Activated B cell treated with CpG ODN at 0.5 μM for 24 hours (primary cell): Measurements from ENCODE around the gene RETN. TPM values are rescaled to one million over a fixed set of nuclear protein-coding genes. Genes with fewer than 3 reads are reported as not detected.

Experiments used
- ATAC-seq: fragments of 200-7000 bp; cut with Tn5 transposase; one replicate; pipeline ENCODE4 v1.10.0; 2021; ENCODE audit warnings: low read depth, mild to moderate bottlenecking, moderate library complexity
- CTCF ChIA-PET: fragments of 350-600 bp; sonication (Branson Sonifier 250); formaldehyde crosslinking; loops from one replicate; lab custom pipeline; 2021; ENCODE audit warnings: antibody characterized with exemption; lab: Charles Lee
- POLR2A ChIA-PET: fragments of 350-600 bp; sonication (Branson Sonifier 250); formaldehyde crosslinking; loops from one replicate; lab custom pipeline; 2021; ENCODE audit warnings: antibody characterized with exemption; lab: Charles Lee
- DNase-seq: peaks from one replicate; pipeline ENCODE4 v3.0.0; 2022
- H3K27ac Mint-ChIP-seq: one replicate; pipeline ENCODE4 v1.8.0; 2020; ENCODE audit warnings: mixed read lengths
- H3K27me3 Mint-ChIP-seq: one replicate; pipeline ENCODE4 v1.8.0; 2021; ENCODE audit warnings: mixed read lengths
- H3K36me3 Mint-ChIP-seq: one replicate; pipeline ENCODE4 v1.8.0; 2021; ENCODE audit warnings: low read depth, mixed read lengths
- H3K4me1 Mint-ChIP-seq: one replicate; pipeline ENCODE4 v1.8.0; 2021; ENCODE audit warnings: mixed read lengths
- H3K4me3 Mint-ChIP-seq: one replicate; pipeline ENCODE4 v1.8.0; 2020; ENCODE audit warnings: mild to moderate bottlenecking, mixed read lengths
- H3K9me3 Mint-ChIP-seq: one replicate; pipeline ENCODE4 v1.8.0; 2020; ENCODE audit warnings: mixed read lengths
- intact Hi-C: fragments of 100-400 bp; cut with micrococcal nuclease; formaldehyde crosslinking; loops from one replicate; pipeline ENCODE4 v1.15.1; 2024
- total RNA-seq: library from RNA; stranded (reverse); gene quantifications from 2 replicates; pipeline ENCODE4 v1.2.3, GENCODE V29; 2022
- TF ChIP-seq, protein P1 (sequence below): fragments of 200-600 bp; IDR thresholded peaks from one replicate; pipeline ENCODE4 v1.8.0; 2022; ENCODE audit warnings: antibody characterized with exemption, mild to moderate bottlenecking

The RETN gene
- total RNA-seq, 1 donor from 2014 or later: not detected

DNA sequence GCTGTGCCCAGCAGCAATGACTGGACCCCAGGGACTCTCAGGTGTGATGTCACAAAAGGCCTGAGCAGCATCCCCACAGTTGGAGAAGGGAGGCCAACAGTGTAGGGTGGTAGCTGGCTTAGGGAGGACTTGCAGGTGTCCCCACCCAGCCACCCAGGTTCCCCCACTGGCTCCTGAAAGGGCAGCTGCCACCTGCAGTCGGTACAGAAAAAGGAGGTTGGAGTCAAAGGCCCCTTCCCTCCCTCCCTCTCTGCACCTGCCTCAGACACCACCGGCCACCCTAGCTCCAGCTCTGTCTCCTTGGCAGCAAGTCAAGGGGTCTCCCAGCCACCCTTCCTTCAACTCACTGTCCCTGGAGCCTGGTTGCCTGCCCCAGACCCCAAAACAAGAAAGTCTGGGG lies 35.2 kb upstream of the RETN start, which contains the start of gene PCP2:
Gene PCP2 (minus strand): TSS at position 22 of the 400 bp plus-strand sequence. CDS start 262 bp downstream, outside the sequence.
- DNase-seq (no peak), ATAC-seq (no peak)
- H3K4me3 Mint-ChIP-seq: no peak within 1 kb of the TSS
- intact Hi-C loops: no loop called here
- no peaks in the 10 kb centered on the region for H3K27me3 Mint-ChIP-seq
- TF ChIP-seq, protein P1, sequence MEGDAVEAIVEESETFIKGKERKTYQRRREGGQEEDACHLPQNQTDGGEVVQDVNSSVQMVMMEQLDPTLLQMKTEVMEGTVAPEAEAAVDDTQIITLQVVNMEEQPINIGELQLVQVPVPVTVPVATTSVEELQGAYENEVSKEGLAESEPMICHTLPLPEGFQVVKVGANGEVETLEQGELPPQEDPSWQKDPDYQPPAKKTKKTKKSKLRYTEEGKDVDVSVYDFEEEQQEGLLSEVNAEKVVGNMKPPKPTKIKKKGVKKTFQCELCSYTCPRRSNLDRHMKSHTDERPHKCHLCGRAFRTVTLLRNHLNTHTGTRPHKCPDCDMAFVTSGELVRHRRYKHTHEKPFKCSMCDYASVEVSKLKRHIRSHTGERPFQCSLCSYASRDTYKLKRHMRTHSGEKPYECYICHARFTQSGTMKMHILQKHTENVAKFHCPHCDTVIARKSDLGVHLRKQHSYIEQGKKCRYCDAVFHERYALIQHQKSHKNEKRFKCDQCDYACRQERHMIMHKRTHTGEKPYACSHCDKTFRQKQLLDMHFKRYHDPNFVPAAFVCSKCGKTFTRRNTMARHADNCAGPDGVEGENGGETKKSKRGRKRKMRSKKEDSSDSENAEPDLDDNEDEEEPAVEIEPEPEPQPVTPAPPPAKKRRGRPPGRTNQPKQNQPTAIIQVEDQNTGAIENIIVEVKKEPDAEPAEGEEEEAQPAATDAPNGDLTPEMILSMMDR: no peak
- H3K27ac Mint-ChIP-seq: no peak within 1 kb of the TSS
- H3K9me3 Mint-ChIP-seq: no peaks in the 10 kb centered on the region
- ChIA-PET POLR2A (no interaction called here), CTCF (no interaction called here)
- H3K4me1 Mint-ChIP-seq: peaks cover 48% of the 10 kb centered on the region
- peaks cover 18% of the 10 kb centered on the region for H3K36me3 Mint-ChIP-seq

DNA sequence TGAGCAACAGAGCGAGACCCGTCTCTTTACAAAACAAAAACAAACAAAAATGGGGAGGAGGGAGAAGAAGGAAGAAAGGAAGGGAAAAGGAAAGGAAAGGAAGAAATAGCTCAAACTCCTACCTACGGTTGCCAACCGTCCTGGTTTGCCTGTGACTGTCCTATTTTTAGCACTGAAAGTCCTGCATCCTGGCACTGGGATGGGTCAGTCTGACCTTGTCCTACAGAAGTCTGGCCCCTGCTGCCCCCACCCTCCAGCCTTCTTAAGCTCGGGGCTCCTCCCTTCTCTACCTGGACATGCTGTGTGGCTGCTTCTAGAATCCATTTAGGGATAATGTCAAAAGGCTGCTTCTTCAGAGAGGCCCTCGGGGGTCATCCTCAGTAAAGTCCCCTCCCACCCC lies 33.2 kb upstream of the RETN start:
- TF ChIP-seq, protein P1: no peak
- no peak overlapping the region for H3K27ac Mint-ChIP-seq
- peaks cover 40% of the 10 kb centered on the region for H3K4me1 Mint-ChIP-seq
- intact Hi-C loops: loop anchor here (2.0 kb wide), 2 partner anchors 17 to 101 kb away; partner anchors contain the start of gene PNPLA6
- ChIA-PET POLR2A (no interaction called here), CTCF (no interaction called here)
- ATAC-seq: no peak
- H3K9me3 Mint-ChIP-seq: no peaks in the 10 kb centered on the region
- H3K36me3 Mint-ChIP-seq: peaks cover 24% of the 10 kb centered on the region
- peak overlapping the region; percentile 86 for H3K4me3 Mint-ChIP-seq
- DNase-seq: no peak
- no peaks in the 10 kb centered on the region for H3K27me3 Mint-ChIP-seq

DNA sequence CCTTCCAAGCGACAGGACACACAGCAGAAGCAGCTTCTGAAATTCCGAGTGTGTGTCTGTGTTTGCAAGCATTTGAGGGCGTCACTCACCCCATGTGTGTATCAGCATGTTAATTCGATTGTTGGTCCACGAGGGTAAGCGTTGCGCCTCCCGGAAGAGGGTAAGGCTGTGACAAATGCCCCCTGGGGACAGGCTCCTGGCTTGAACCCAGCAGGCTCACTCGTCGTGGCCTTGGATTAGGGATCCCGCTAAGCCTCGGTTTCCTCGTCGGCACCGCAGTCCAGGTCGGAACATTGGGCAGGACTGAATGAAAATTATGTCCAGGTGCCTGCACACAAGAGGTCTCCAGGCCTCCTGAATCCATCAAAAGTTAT lies 32.5 kb upstream of the RETN start:
- H3K4me1 Mint-ChIP-seq: peaks cover 36% of the 10 kb centered on the region
- peaks cover 24% of the 10 kb centered on the region for H3K36me3 Mint-ChIP-seq
- no peaks in the 10 kb centered on the region for H3K9me3 Mint-ChIP-seq
- no peak for DNase-seq
- no peaks in the 10 kb centered on the region for H3K27me3 Mint-ChIP-seq
- H3K4me3 Mint-ChIP-seq: peak overlapping the region; percentile 86
- peak overlapping the region; percentile 90 for H3K27ac Mint-ChIP-seq
- POLR2A ChIA-PET: interaction anchor here (1.6 kb wide), 1 partner anchor 284 kb away, joined by 5 read pairs; the partner anchor contains the start of gene SNAPC2
- CTCF ChIA-PET: no interaction called here
- TF ChIP-seq, protein P1: no peak
- intact Hi-C loops: loop anchor here (2.0 kb wide), 2 partner anchors 16 to 102 kb away; partner anchors contain the start of gene PNPLA6
- no peak for ATAC-seq

DNA sequence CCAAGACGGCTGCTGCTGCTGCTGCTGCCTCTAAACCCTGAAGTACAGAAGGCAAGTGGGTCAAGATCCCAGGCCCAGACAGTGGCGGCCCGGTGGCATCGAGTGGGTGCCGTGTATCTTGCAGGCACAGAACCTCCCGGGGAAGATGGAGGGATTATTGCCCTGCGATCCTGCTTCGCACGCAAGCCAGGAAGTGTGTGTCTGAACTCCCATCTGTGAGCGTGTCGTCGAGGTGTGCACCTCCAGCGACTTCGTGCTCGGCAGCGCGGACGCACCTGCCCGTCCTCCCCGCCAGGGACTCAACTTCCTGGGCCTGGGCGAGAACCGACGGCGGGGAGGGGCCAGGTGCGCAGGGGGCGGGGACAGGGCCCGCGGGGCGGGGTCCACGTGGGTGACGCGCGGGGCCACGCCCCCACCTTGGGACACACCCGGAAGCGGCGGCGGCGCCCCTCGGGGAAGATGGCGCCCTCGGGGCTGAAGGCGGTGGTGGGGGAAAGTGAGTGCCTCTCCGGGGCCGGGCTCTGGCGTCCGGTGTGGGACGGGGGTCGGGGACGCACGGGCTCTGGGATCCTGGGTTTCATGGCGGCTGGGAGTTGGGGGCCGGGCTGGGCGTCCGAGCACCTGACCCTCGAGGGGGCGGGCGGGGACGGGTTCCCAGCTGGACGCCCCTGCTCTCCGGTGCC lies 32.0 kb upstream of the RETN start, which contains the start of gene STXBP2:
Gene STXBP2 (plus strand): TSS at position 420 of the 683 bp plus-strand sequence. CDS start 40 bp downstream, at position 460.
- DNase-seq (peak; percentile 93), ATAC-seq (peak; percentile 98)
- Mint-ChIP-seq H3K4me1 (peaks cover 36% of the 10 kb centered on the region), H3K9me3 (no peaks in the 10 kb centered on the region), H3K27ac (peak within 1 kb of the TSS; percentile 90), H3K27me3 (no peaks in the 10 kb centered on the region), H3K36me3 (peaks cover 24% of the 10 kb centered on the region), H3K4me3 (peak within 1 kb of the TSS; percentile 86)
- TF ChIP-seq, protein P1: no peak
- ChIA-PET CTCF (interaction anchor here (1.0 to 2.5 kb wide), 4 partner anchors 15 to 256 kb away, joined by 3 to 7 read pairs (median 4); no protein-coding TSS in a partner anchor), POLR2A (interaction anchor here (0.6 to 2.7 kb wide), 6 partner anchors 8 to 692 kb away, joined by 3 to 13 read pairs (median 4); partner anchors contain the start of genes FCER2, PET100, SNAPC2 and TRAPPC5)
- intact Hi-C loops: loop anchor here (1.0 to 2.0 kb wide), 4 partner anchors 8 to 102 kb away; partner anchors contain the start of genes PET100, PNPLA6, TRAPPC5 and XAB2
